ENCODE data around the gene CHMP2A.

DNA sequence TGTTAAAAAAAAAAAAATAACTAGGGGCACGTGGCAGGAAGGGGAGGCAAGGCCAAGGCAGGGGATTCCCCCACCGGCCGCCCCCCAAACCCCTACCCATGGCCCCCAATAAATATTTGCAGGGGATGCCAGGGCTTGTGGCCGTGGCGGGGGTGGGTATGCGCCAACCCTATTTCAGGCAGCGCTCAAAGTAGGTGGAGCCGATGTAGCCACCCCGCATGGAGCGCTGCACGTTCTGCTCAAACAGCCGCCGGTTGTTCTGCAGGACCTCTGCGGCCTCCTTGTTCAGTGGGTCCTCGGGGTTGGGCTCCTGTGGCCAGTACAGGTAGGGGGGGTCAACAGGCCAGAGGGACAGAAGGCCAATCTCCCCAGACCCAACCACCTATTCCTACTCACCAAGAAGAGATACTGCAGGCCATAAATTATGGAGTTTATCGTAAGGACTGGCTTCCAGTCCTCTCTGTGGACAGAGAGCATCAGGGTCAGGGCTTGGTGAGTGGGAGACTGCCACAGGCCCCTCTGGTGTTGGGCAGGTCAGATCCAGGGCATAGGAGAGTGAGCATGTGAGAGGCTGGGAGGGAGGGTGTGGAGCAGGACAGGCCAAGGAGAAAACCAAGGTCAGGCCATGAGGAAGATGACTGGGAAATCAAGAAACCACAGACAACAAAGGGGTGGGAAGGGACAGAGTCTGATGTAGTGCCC, 1.2 kb upstream of the CHMP2A start:
- TF ChIP-seq, protein P1, sequence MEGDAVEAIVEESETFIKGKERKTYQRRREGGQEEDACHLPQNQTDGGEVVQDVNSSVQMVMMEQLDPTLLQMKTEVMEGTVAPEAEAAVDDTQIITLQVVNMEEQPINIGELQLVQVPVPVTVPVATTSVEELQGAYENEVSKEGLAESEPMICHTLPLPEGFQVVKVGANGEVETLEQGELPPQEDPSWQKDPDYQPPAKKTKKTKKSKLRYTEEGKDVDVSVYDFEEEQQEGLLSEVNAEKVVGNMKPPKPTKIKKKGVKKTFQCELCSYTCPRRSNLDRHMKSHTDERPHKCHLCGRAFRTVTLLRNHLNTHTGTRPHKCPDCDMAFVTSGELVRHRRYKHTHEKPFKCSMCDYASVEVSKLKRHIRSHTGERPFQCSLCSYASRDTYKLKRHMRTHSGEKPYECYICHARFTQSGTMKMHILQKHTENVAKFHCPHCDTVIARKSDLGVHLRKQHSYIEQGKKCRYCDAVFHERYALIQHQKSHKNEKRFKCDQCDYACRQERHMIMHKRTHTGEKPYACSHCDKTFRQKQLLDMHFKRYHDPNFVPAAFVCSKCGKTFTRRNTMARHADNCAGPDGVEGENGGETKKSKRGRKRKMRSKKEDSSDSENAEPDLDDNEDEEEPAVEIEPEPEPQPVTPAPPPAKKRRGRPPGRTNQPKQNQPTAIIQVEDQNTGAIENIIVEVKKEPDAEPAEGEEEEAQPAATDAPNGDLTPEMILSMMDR (conservative IDR thresholded peaks at IDR 0.05; ENCODE audit: low read depth, low read length), result no peak
- TF ChIP-seq POLR2A (IDR thresholded peaks at IDR 0.05; ENCODE audit: low read depth, low read length) (no peak), CEBPB (IDR thresholded peaks at IDR 0.05; ENCODE audit: low read depth, low read length) (no peak)
- TF ChIP-seq, protein P2, sequence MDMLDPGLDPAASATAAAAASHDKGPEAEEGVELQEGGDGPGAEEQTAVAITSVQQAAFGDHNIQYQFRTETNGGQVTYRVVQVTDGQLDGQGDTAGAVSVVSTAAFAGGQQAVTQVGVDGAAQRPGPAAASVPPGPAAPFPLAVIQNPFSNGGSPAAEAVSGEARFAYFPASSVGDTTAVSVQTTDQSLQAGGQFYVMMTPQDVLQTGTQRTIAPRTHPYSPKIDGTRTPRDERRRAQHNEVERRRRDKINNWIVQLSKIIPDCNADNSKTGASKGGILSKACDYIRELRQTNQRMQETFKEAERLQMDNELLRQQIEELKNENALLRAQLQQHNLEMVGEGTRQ (IDR thresholded peaks at IDR 0.05; ENCODE audit: low read depth, low read length), result no peak
